Hepatocyte (in vitro differentiated cells): ENCODE data around the gene SCAPER.

Experiments used
- EZH2 ChIP-seq: fragments of 200-600 bp; sonication (generic); IDR thresholded peaks from 2 replicates; pipeline ENCODE4 v1.6.1; 2016; ENCODE audit warnings: antibody characterized with exemption, mild to moderate bottlenecking, borderline replicate concordance
- EZH2phosphoT487 ChIP-seq: fragments of 200-600 bp; sonication (generic); IDR thresholded peaks from one replicate; pipeline ENCODE4 v1.6.1; 2018; ENCODE audit warnings: antibody characterized with exemption, mild to moderate bottlenecking, low read depth, moderate library complexity; ENCODE audit not compliant: unreplicated experiment, severe bottlenecking
- TF ChIP-seq, protein P1 (sequence below): fragments of 200-600 bp; sonication (generic); IDR thresholded peaks from 2 replicates; pipeline ENCODE4 v1.5.1; 2016; ENCODE audit warnings: antibody characterized with exemption, mild to moderate bottlenecking; ENCODE audit not compliant: poor library complexity

- TF ChIP-seq, protein P1, sequence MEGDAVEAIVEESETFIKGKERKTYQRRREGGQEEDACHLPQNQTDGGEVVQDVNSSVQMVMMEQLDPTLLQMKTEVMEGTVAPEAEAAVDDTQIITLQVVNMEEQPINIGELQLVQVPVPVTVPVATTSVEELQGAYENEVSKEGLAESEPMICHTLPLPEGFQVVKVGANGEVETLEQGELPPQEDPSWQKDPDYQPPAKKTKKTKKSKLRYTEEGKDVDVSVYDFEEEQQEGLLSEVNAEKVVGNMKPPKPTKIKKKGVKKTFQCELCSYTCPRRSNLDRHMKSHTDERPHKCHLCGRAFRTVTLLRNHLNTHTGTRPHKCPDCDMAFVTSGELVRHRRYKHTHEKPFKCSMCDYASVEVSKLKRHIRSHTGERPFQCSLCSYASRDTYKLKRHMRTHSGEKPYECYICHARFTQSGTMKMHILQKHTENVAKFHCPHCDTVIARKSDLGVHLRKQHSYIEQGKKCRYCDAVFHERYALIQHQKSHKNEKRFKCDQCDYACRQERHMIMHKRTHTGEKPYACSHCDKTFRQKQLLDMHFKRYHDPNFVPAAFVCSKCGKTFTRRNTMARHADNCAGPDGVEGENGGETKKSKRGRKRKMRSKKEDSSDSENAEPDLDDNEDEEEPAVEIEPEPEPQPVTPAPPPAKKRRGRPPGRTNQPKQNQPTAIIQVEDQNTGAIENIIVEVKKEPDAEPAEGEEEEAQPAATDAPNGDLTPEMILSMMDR = no peak
- TF ChIP-seq EZH2 = no peak
- no peak for TF ChIP-seq EZH2phosphoT487
These were observed 7.3 kb upstream of the SCAPER start for GRCh38 chr15:76912430-76912829.
